T-helper 17 cell (primary cell): Measurements from ENCODE around the gene HELZ. TPM values are rescaled to one million over a fixed set of nuclear protein-coding genes. Genes with fewer than 3 reads are reported as not detected.
A peak's percentile ranks its signal among the peaks of the same experiment; 100 is the strongest.

ENCODE experiments used
- ATAC-seq: fragments of 150-1000 bp; cut with Tn5 transposase; 2 replicates; pipeline ENCODE4 v1.10.0; 2021; ENCODE audit warnings: mild to moderate bottlenecking, moderate library complexity
- DNase-seq, 3 donors: peaks; one replicate each; pipeline versions ENCODE4 v3.0.0 to v3.0.0-alpha.2; 2020 to 2021
- H3K9me3 ChIP-seq: one replicate; pipeline ENCODE4 v1.7.0; 2013; ENCODE audit warnings: low read length, mild to moderate bottlenecking; ENCODE audit not compliant: control insufficient read depth, poor library complexity, severe bottlenecking
- H3K27ac Mint-ChIP-seq: one replicate; pipeline ENCODE4 v1.8.0; 2022; ENCODE audit warnings: mild to moderate bottlenecking, moderate library complexity, mixed read lengths
- H3K27me3 Mint-ChIP-seq: one replicate; pipeline ENCODE4 v1.8.0; 2022; ENCODE audit warnings: mixed read lengths
- H3K36me3 Mint-ChIP-seq: one replicate; pipeline ENCODE4 v1.8.0; 2022; ENCODE audit warnings: low read depth, mixed read lengths
- H3K4me1 Mint-ChIP-seq: one replicate; pipeline ENCODE4 v1.8.0; 2022; ENCODE audit warnings: mild to moderate bottlenecking, mixed read lengths
- H3K4me3 Mint-ChIP-seq: one replicate; pipeline ENCODE4 v1.8.0; 2022; ENCODE audit warnings: mild to moderate bottlenecking, moderate library complexity, mixed read lengths
- total RNA-seq, 4 donors: library from RNA in 2 of 4; stranded (reverse) in 2 of 4; gene quantifications; one replicate each; pipeline ENCODE4 v1.2.3 and lab custom pipeline; 2022 to 2026

The HELZ gene
- total RNA-seq, 2 donors from 2014 or later, result 124 to 164 TPM

- peaks cover 19% of the 10 kb centered on the region for H3K4me1 Mint-ChIP-seq
- H3K36me3 Mint-ChIP-seq, result peaks cover 4% of the 10 kb centered on the region
- H3K9me3 ChIP-seq, result no peaks in the 10 kb centered on the region
- DNase-seq (no peak), ATAC-seq (no peak)
- H3K4me3 Mint-ChIP-seq, result no peak overlapping the region
- H3K27me3 Mint-ChIP-seq, result no peaks in the 10 kb centered on the region
- H3K27ac Mint-ChIP-seq, result peak overlapping the region; percentile 14
Measured at GRCh38 chr17:67079491-67079890, 165.5 kb downstream of the HELZ start.

DNA sequence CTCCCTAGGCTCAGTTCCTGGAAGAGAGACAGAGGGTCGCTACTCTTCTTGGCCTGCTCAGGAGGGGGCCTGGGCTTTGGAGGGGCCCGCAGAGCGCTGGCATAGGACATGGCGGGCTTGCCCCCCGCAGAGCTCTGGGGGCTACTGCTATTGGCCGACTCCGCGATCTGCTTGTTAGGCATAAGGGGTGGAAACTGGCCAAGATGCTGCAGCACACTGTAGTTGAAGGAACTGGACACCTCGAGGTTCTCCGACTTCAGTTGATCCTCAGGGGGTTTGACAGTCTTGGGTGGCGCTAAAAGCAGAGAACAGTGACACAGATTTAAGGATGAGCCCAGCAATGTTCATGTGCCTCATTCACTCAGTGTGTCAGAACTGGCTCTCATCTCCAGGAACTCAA lies 166.7 kb downstream of the HELZ start:
- Mint-ChIP-seq H3K4me1 (peaks cover 15% of the 10 kb centered on the region), H3K4me3 (no peak overlapping the region), H3K36me3 (peaks cover 8% of the 10 kb centered on the region), H3K27me3 (no peaks in the 10 kb centered on the region), H3K27ac (no peak overlapping the region)
- no peaks in the 10 kb centered on the region for H3K9me3 ChIP-seq
- ATAC-seq, result no peak
- DNase-seq, result no peak

DNA sequence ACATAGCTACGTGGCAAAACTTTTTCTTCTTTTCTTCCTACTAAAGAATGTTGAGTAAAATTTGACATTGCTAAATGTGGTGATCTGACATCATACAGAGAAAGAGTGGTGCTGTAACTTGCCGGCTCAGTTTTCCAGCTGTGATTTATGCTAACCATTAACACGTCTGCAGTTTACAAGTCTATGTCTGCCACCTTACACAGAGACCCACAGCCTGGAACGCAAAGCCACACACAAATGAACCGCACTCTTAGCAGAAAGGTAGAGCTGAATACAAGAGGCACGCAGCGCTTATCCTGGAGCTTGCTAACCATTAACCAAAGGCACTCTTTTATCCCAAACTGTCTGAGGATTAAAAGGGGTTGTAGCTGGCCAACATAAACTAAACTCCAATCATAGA lies 168.7 kb downstream of the HELZ start:
- DNase-seq (no peak), ATAC-seq (no peak)
- Mint-ChIP-seq H3K27me3 (no peaks in the 10 kb centered on the region), H3K4me1 (peaks cover 6% of the 10 kb centered on the region), H3K4me3 (no peak overlapping the region), H3K27ac (no peak overlapping the region), H3K36me3 (peaks cover 7% of the 10 kb centered on the region)
- H3K9me3 ChIP-seq, result no peaks in the 10 kb centered on the region

GRCh38 chr17:67074781-67075180 lies 170.2 kb downstream of the HELZ start:
- DNase-seq (no peak), ATAC-seq (no peak)
- peaks cover 4% of the 10 kb centered on the region for H3K36me3 Mint-ChIP-seq
- H3K27me3 Mint-ChIP-seq, result no peaks in the 10 kb centered on the region
- H3K27ac Mint-ChIP-seq, result no peak overlapping the region
- peaks cover 2% of the 10 kb centered on the region for H3K4me1 Mint-ChIP-seq
- H3K9me3 ChIP-seq, result no peaks in the 10 kb centered on the region
- no peak overlapping the region for H3K4me3 Mint-ChIP-seq

DNA sequence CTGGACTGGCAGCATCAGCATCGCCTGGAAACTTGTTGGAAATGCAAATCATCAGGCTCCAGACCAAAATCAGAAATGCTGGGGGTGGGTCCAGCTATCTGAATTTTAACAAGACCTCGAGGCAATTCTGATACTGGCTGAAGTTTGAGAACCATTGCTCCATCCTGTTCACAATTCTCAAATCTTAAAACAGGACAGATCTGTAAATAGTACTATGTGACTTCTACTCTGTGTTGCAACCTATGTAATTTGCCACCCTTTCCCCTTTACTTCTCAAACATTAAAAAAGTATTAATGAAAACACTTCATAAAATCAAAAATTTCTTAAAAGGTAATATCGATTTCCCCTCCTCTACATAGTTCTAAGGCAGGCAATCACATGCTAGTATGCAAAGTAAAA lies 172.1 kb downstream of the HELZ start:
- Mint-ChIP-seq H3K4me1 (peaks cover 2% of the 10 kb centered on the region), H3K4me3 (no peak overlapping the region), H3K27me3 (no peaks in the 10 kb centered on the region), H3K27ac (no peak overlapping the region), H3K36me3 (peaks cover 4% of the 10 kb centered on the region)
- DNase-seq (no peak), ATAC-seq (no peak)
- H3K9me3 ChIP-seq, result no peaks in the 10 kb centered on the region

GRCh38 chr17:67071595-67071994 lies 173.4 kb downstream of the HELZ start:
- Mint-ChIP-seq H3K27me3 (no peaks in the 10 kb centered on the region), H3K27ac (no peak overlapping the region), H3K36me3 (peaks cover 4% of the 10 kb centered on the region), H3K4me1 (peaks cover 2% of the 10 kb centered on the region), H3K4me3 (no peak overlapping the region)
- no peaks in the 10 kb centered on the region for H3K9me3 ChIP-seq
- no peak for ATAC-seq
- DNase-seq, result no peak

DNA sequence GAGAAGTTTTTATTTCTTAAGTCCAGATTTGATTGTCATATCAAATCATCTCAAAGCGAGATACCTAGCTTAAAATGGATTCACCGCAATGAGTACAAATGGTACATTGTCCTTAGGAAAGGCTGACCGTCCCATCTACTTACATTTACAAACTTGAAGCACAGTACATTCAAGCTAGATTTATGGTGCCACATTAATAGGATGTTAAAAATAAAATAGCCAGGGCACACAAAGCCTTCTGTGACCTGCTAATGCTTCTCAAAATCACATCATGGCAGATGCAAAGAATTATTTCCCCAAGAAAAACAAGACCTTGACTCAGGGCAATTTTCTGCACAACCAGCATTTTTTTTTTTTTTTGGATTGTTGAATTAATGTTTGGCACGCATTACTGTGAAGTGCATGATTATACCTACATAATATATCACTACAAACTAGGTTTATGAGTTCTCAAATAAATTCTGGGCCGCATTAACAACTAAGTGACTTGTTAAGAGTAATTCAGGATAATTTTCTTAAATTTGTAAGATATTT lies 175.3 kb downstream of the HELZ start:
- H3K27ac Mint-ChIP-seq, result no peak overlapping the region
- no peaks in the 10 kb centered on the region for H3K4me1 Mint-ChIP-seq
- ATAC-seq, result no peak
- H3K27me3 Mint-ChIP-seq, result no peaks in the 10 kb centered on the region
- peaks cover 4% of the 10 kb centered on the region for H3K36me3 Mint-ChIP-seq
- H3K4me3 Mint-ChIP-seq, result no peak overlapping the region
- H3K9me3 ChIP-seq, result no peaks in the 10 kb centered on the region
- DNase-seq, result no peak

GRCh38 chr17:67068999-67069398 lies 176.0 kb downstream of the HELZ start:
- no peak overlapping the region for H3K27ac Mint-ChIP-seq
- H3K36me3 Mint-ChIP-seq, result peaks cover 4% of the 10 kb centered on the region
- H3K9me3 ChIP-seq, result no peaks in the 10 kb centered on the region
- no peak overlapping the region for H3K4me3 Mint-ChIP-seq
- ATAC-seq (no peak), DNase-seq (no peak)
- no peaks in the 10 kb centered on the region for H3K27me3 Mint-ChIP-seq
- no peaks in the 10 kb centered on the region for H3K4me1 Mint-ChIP-seq

GRCh38 chr17:67067571-67068482 lies 177.2 kb downstream of the HELZ start:
- Mint-ChIP-seq H3K27ac (peak overlapping the region; percentile 19), H3K4me3 (no peak overlapping the region), H3K27me3 (no peaks in the 10 kb centered on the region), H3K4me1 (no peaks in the 10 kb centered on the region), H3K36me3 (peaks cover 3% of the 10 kb centered on the region)
- ATAC-seq (no peak), DNase-seq (no peak)
- H3K9me3 ChIP-seq, result no peaks in the 10 kb centered on the region

- Mint-ChIP-seq H3K4me1 (no peaks in the 10 kb centered on the region), H3K36me3 (peaks cover 3% of the 10 kb centered on the region), H3K27ac (no peak overlapping the region), H3K27me3 (no peaks in the 10 kb centered on the region), H3K4me3 (no peak overlapping the region)
- H3K9me3 ChIP-seq, result no peaks in the 10 kb centered on the region
- DNase-seq, result no peak
- ATAC-seq, result no peak
Measured at GRCh38 chr17:67066717-67067116, 178.3 kb downstream of the HELZ start.

- H3K27me3 Mint-ChIP-seq, result no peaks in the 10 kb centered on the region
- no peak for DNase-seq
- no peaks in the 10 kb centered on the region for H3K4me1 Mint-ChIP-seq
- no peak overlapping the region for H3K27ac Mint-ChIP-seq
- H3K36me3 Mint-ChIP-seq, result peaks cover 5% of the 10 kb centered on the region
- no peaks in the 10 kb centered on the region for H3K9me3 ChIP-seq
- no peak overlapping the region for H3K4me3 Mint-ChIP-seq
- no peak for ATAC-seq
Measured at GRCh38 chr17:67063141-67063540, 181.9 kb downstream of the HELZ start.

DNA sequence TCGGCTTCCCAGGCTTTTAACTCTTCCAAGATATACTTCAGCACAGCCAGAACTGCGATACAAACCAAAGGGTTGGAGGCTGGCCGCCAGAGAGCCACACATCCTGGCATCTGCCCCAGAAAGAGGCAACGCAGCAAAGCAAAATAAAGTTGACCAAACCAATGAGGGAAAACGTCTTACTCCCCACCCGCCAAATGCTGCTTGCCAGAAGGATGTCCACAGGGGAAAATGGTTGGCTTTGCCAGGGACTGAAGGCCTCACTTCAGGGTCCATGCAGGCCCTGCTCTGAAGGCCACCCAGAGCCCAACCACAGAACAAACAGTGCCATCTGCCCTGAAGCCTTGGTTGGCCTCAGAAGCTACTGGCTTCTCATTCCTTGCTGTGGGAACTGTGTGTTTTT lies 185.6 kb downstream of the HELZ start:
- H3K27me3 Mint-ChIP-seq, result no peaks in the 10 kb centered on the region
- H3K9me3 ChIP-seq, result no peaks in the 10 kb centered on the region
- peaks cover 5% of the 10 kb centered on the region for H3K36me3 Mint-ChIP-seq
- DNase-seq (no peak), ATAC-seq (no peak)
- no peak overlapping the region for H3K27ac Mint-ChIP-seq
- no peak overlapping the region for H3K4me3 Mint-ChIP-seq
- H3K4me1 Mint-ChIP-seq, result peaks cover 4% of the 10 kb centered on the region

GRCh38 chr17:67058036-67058435 lies 187.0 kb downstream of the HELZ start:
- H3K9me3 ChIP-seq, result no peaks in the 10 kb centered on the region
- H3K27ac Mint-ChIP-seq, result no peak overlapping the region
- DNase-seq (no peak), ATAC-seq (no peak)
- no peaks in the 10 kb centered on the region for H3K27me3 Mint-ChIP-seq
- peaks cover 3% of the 10 kb centered on the region for H3K36me3 Mint-ChIP-seq
- H3K4me1 Mint-ChIP-seq, result peaks cover 4% of the 10 kb centered on the region
- no peak overlapping the region for H3K4me3 Mint-ChIP-seq
